ENCODE data around the gene GPR176.

The GPR176 gene

GRCh38 chr15:39889601-39890000 lies 30.5 kb downstream of the GPR176 start:
- no peaks in the 10 kb centered on the region for H3K36me3 Mint-ChIP-seq (ENCODE audit: low read depth)
- no peaks in the 10 kb centered on the region for H3K4me1 Mint-ChIP-seq (ENCODE audit: low read depth)
- no peak overlapping the region for H3K27ac Mint-ChIP-seq
- peaks cover 2% of the 10 kb centered on the region for H3K27me3 Mint-ChIP-seq
- H3K9me3 Mint-ChIP-seq, result no peaks in the 10 kb centered on the region
- no peak overlapping the region for H3K4me3 Mint-ChIP-seq
- no peak for DNase-seq

DNA sequence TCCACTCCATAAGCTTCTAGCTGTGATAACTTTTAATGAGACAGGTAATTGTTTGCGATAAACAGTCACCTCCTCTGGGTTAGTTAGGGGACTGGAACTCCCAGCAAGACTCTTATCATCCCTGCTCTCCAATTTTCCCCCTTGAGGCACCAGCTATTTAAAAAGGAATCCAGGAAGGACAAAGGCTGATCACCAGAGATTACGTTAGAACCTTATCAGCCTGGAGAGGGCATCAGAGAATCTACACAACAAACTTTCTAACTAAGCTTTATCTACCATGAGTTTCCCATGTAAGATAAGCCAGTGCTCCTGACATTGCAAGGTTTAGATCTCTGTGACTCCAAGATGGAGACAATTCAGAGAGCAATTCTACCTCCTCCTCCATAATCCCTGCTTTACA lies 31.3 kb downstream of the GPR176 start:
- no peak overlapping the region for H3K27ac Mint-ChIP-seq
- H3K4me3 Mint-ChIP-seq, result no peak overlapping the region
- H3K36me3 Mint-ChIP-seq (ENCODE audit: low read depth), result no peaks in the 10 kb centered on the region
- DNase-seq, result no peak
- H3K9me3 Mint-ChIP-seq, result no peaks in the 10 kb centered on the region
- H3K27me3 Mint-ChIP-seq, result peaks cover 5% of the 10 kb centered on the region
- H3K4me1 Mint-ChIP-seq (ENCODE audit: low read depth), result no peaks in the 10 kb centered on the region

GRCh38 chr15:39888243-39888642 lies 31.8 kb downstream of the GPR176 start:
- Mint-ChIP-seq H3K27ac (no peak overlapping the region), H3K4me3 (no peak overlapping the region), H3K36me3 (ENCODE audit: low read depth) (no peaks in the 10 kb centered on the region), H3K9me3 (no peaks in the 10 kb centered on the region), H3K4me1 (ENCODE audit: low read depth) (no peaks in the 10 kb centered on the region), H3K27me3 (peaks cover 9% of the 10 kb centered on the region)
- no peak for DNase-seq

GRCh38 chr15:39887832-39888231 lies 32.2 kb downstream of the GPR176 start:
- DNase-seq, result no peak
- Mint-ChIP-seq H3K9me3 (no peaks in the 10 kb centered on the region), H3K27me3 (peaks cover 11% of the 10 kb centered on the region), H3K4me3 (no peak overlapping the region), H3K27ac (no peak overlapping the region), H3K4me1 (ENCODE audit: low read depth) (no peaks in the 10 kb centered on the region), H3K36me3 (ENCODE audit: low read depth) (no peaks in the 10 kb centered on the region)

GRCh38 chr15:39887211-39887610 lies 32.9 kb downstream of the GPR176 start:
- Mint-ChIP-seq H3K4me1 (ENCODE audit: low read depth) (no peaks in the 10 kb centered on the region), H3K4me3 (no peak overlapping the region), H3K9me3 (no peaks in the 10 kb centered on the region), H3K27me3 (peaks cover 15% of the 10 kb centered on the region), H3K27ac (no peak overlapping the region), H3K36me3 (ENCODE audit: low read depth) (no peaks in the 10 kb centered on the region)
- DNase-seq, result no peak

DNA sequence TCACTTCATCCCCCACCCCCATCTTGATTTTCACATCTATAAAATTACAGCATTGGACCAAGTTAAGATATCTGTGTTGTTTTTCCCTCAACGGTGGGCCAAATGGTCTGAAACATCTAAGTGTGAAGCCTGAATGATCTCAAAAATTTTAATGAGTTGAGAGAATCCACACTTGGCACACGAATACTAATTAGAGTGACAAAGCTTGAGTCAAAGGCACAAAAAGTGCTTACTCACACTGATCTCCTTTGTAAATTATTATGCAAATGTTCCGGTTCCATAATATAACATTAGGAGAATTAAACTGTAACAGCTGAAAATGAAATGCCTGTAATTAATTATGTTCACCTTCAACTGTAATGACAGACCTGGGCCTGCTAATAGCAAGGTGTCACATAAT lies 33.6 kb downstream of the GPR176 start:
- Mint-ChIP-seq H3K9me3 (no peaks in the 10 kb centered on the region), H3K4me1 (ENCODE audit: low read depth) (no peaks in the 10 kb centered on the region), H3K27ac (no peak overlapping the region), H3K4me3 (no peak overlapping the region), H3K27me3 (peaks cover 22% of the 10 kb centered on the region), H3K36me3 (ENCODE audit: low read depth) (no peaks in the 10 kb centered on the region)
- DNase-seq, result no peak

DNA sequence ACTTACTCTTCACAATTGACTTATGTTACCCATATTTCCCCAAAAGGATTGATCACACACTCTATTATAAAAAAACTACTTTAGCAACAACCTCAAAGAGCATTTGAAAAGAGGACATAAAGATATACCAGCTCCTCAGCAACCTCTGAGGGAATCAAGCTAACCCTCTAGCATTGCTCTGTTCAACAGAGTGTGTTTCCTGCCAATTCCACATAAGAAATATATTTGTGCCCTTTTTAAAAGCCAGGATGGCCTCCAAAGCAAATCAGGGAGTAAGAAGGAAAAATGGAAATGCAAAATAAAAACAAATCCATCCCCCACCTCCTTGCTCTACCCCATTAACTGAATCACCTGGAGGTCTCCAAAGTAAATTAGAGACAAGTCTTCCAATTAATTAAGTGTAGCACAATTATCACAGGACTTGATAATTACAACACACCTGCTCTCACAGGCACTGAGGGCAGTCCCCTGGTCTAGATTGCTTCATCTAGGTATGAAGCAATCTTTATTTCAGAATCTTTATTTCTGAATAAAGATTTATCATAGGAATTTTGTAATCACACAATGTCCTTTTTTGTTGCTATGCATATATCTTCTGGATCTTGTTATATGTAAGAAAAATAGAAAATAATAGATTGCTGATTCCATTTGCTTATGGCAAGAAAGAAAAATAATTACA lies 34.8 kb downstream of the GPR176 start:
- no peaks in the 10 kb centered on the region for H3K4me1 Mint-ChIP-seq (ENCODE audit: low read depth)
- H3K27ac Mint-ChIP-seq, result no peak overlapping the region
- no peak for DNase-seq
- no peaks in the 10 kb centered on the region for H3K9me3 Mint-ChIP-seq
- H3K27me3 Mint-ChIP-seq, result peaks cover 22% of the 10 kb centered on the region
- H3K36me3 Mint-ChIP-seq (ENCODE audit: low read depth), result no peaks in the 10 kb centered on the region
- no peak overlapping the region for H3K4me3 Mint-ChIP-seq

DNA sequence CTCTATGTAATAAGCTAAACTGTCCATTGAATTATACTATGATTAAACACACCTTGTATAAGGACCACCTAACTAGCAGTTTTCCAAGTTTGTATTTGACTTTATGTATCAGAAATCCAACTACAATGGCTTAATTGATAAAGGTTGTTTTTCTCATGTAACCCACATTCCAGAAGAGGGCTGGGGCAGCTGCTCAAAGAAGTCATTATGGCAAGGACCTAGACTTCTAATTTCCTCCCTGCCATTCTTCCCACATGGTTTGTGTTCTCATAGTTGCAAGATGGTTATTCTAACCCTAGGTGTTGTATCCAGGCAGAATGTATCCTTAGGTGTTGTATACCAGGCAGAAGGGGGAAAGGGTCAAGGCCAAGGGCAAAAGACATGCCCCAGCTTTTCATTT lies 35.7 kb downstream of the GPR176 start:
- peaks cover 22% of the 10 kb centered on the region for H3K27me3 Mint-ChIP-seq
- DNase-seq, result no peak
- no peak overlapping the region for H3K27ac Mint-ChIP-seq
- no peaks in the 10 kb centered on the region for H3K9me3 Mint-ChIP-seq
- no peak overlapping the region for H3K4me3 Mint-ChIP-seq
- no peaks in the 10 kb centered on the region for H3K36me3 Mint-ChIP-seq (ENCODE audit: low read depth)
- H3K4me1 Mint-ChIP-seq (ENCODE audit: low read depth), result no peaks in the 10 kb centered on the region

DNA sequence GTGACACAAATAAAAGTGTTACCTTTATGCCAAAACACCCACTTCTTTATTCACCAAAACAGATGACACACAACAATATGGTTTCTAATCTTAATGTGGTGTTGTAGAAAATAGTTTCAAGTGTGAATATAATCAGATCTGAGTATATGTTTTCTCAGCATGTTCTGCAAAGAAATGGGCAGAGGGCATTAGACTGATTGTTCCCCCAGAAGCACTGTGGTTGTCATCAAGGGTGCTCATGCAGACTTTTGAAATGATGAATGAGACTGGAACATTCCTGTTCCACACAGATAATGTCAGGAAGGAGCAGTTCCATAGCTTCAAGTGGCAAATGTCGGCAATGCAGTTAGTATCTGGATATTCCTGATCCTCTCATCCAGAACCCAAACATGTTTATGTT lies 37.5 kb downstream of the GPR176 start:
- H3K36me3 Mint-ChIP-seq (ENCODE audit: low read depth), result no peaks in the 10 kb centered on the region
- no peaks in the 10 kb centered on the region for H3K4me1 Mint-ChIP-seq (ENCODE audit: low read depth)
- no peak overlapping the region for H3K4me3 Mint-ChIP-seq
- H3K9me3 Mint-ChIP-seq, result no peaks in the 10 kb centered on the region
- peaks cover 22% of the 10 kb centered on the region for H3K27me3 Mint-ChIP-seq
- no peak for DNase-seq
- no peak overlapping the region for H3K27ac Mint-ChIP-seq

DNA sequence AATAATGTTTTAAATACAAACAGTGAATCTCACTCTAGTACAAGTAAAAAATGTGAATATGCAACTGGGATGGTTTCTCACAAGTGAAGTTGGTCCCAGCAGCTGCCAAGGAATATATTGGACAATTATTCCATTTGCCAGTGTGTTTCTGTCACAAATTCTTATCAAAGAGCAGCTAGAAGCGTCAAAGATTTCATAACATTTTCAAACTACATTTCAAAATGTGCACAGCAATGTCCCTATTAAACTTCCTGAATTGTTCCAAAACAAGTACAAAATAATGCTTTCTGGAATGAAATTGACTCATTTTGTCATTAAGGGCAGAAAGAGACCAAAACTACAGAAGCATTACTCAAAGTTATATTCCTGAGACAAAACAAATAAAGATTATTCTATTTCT lies 38.3 kb downstream of the GPR176 start:
- Mint-ChIP-seq H3K4me1 (ENCODE audit: low read depth) (no peaks in the 10 kb centered on the region), H3K36me3 (ENCODE audit: low read depth) (no peaks in the 10 kb centered on the region), H3K9me3 (no peaks in the 10 kb centered on the region), H3K27ac (no peak overlapping the region), H3K4me3 (no peak overlapping the region), H3K27me3 (peaks cover 22% of the 10 kb centered on the region)
- DNase-seq, result no peak

DNA sequence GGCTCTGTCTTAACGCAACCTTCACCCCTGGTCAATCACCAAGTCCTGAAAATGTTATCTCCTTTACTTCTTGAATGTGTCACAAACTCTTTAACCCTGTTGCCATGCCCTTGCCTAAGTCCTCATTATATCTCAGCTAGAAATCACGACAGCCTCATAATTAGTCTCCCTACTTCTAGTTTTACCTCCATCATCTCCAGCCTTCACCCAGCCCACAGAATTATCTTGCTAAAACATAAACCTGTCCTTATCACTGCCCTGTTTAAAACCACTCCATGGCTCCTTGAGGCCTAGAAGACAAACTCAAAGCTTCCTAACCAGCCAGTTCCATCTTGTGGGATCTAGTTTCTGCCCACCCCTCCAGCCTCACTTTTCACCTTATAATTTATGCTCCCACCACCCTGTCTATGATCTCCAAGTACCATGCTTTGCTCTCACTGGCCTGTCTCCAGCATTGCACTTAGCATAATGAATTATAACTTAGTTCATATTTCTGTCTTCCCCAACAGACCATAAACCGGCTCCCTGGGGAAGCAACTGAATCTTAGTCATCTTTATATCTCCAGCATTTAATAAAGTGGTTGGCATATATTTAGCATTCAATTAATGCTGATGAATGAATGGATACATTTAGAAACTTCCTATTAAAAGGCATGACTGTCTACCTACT lies 39.2 kb downstream of the GPR176 start:
- H3K27me3 Mint-ChIP-seq, result peaks cover 22% of the 10 kb centered on the region
- DNase-seq, result no peak
- H3K9me3 Mint-ChIP-seq, result no peaks in the 10 kb centered on the region
- H3K36me3 Mint-ChIP-seq (ENCODE audit: low read depth), result no peaks in the 10 kb centered on the region
- H3K4me1 Mint-ChIP-seq (ENCODE audit: low read depth), result no peaks in the 10 kb centered on the region
- no peak overlapping the region for H3K4me3 Mint-ChIP-seq
- H3K27ac Mint-ChIP-seq, result no peak overlapping the region

DNA sequence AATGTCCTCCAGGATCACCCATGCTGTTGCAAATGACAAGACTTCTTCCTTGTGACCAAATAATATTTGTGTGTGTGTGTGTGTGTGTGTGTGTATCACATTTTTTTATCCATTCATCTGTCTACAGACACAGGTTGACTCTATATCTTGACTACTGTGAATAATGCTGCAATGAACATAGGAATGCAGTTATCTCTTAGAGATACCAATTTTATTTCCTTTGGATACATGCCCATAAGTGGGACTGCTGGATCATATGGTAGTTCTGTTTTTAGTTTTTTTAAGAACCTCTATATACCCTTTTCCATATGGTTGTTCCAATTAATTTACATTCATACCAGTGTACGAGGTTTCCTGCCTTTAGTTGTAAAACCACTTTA lies 41.7 kb downstream of the GPR176 start:
- H3K36me3 Mint-ChIP-seq (ENCODE audit: low read depth), result no peaks in the 10 kb centered on the region
- peaks cover 10% of the 10 kb centered on the region for H3K4me1 Mint-ChIP-seq (ENCODE audit: low read depth)
- H3K27ac Mint-ChIP-seq, result no peak overlapping the region
- no peaks in the 10 kb centered on the region for H3K9me3 Mint-ChIP-seq
- DNase-seq, result no peak
- no peak overlapping the region for H3K4me3 Mint-ChIP-seq
- H3K27me3 Mint-ChIP-seq, result peaks cover 13% of the 10 kb centered on the region

- Mint-ChIP-seq H3K9me3 (no peaks in the 10 kb centered on the region), H3K27me3 (no peaks in the 10 kb centered on the region), H3K4me3 (no peak overlapping the region), H3K27ac (no peak overlapping the region), H3K36me3 (ENCODE audit: low read depth) (no peaks in the 10 kb centered on the region), H3K4me1 (ENCODE audit: low read depth) (peaks cover 10% of the 10 kb centered on the region)
- DNase-seq, result no peak
Observed at GRCh38 chr15:39874890-39875549, 45.0 kb downstream of the GPR176 start.

DNA sequence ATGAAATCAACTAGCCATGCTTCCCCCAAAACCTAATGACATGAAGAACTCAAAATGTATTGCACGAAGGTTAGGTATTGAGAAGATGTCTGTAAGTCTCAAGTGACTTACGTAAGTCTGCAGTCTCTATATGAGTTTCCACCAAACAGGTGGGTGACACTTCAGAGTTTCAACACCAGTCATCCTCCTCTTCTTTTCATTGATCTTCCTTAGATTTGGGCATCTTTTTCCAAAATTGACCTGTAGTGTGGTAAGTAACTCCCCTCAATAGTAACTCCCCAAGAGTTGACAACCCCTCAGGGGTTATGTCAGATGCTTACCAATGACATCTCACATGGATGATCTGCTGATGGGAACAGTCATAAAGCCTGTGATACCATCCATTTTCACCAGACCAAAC lies 46.1 kb downstream of the GPR176 start:
- Mint-ChIP-seq H3K9me3 (no peaks in the 10 kb centered on the region), H3K27me3 (no peaks in the 10 kb centered on the region), H3K4me3 (no peak overlapping the region), H3K4me1 (ENCODE audit: low read depth) (peaks cover 10% of the 10 kb centered on the region), H3K27ac (no peak overlapping the region), H3K36me3 (ENCODE audit: low read depth) (no peaks in the 10 kb centered on the region)
- DNase-seq, result no peak

DNA sequence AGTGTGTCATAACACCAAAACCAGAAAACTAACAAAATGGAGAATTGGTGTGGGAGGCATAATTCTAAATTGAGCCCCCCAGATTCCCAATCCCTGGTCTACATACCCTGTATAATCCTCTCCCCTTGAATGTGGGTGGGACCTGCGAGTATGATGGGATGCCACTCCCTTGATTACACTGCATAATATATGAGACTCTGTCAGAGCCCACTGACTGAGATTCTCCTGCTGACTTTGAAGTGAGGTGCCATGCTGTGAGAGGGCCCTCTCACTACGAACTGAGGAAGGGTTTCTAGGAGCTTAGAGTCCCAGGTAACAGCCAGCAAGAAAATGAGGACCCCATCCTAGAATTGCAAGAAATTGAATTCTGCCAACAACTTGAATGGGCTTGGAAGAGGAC lies 49.5 kb downstream of the GPR176 start:
- H3K4me1 Mint-ChIP-seq (ENCODE audit: low read depth), result peaks cover 10% of the 10 kb centered on the region
- no peaks in the 10 kb centered on the region for H3K9me3 Mint-ChIP-seq
- peaks cover 11% of the 10 kb centered on the region for H3K27me3 Mint-ChIP-seq
- no peak overlapping the region for H3K27ac Mint-ChIP-seq
- DNase-seq, result no peak
- no peaks in the 10 kb centered on the region for H3K36me3 Mint-ChIP-seq (ENCODE audit: low read depth)
- no peak overlapping the region for H3K4me3 Mint-ChIP-seq

Data from activated T-cell treated with anti-CD3 and anti-CD28 coated beads, Interleukin-2, amount 50 U/mL, for 24 hours (primary cell).